Cardiac septum (tissue), 1 donor: ENCODE results near the gene MOCOS. TPM values are rescaled to one million over a fixed set of nuclear protein-coding genes. Genes with fewer than 3 reads are reported as not detected.

Experiments used
- DNase-seq: peaks from one replicate; pipeline ENCODE4 v3.0.0-alpha.2; 2020; ENCODE audit warnings: low spot score
- intact Hi-C: fragments of 100-400 bp; cut with DNase I; formaldehyde crosslinking; loops from one replicate; pipeline ENCODE4 v1.14.0; 2022
- total RNA-seq: library from RNA; stranded (reverse); fragmentation: NEBNext Ultra II Directional; extraction: Animal tissue kit (Norgen Biotek cat#: 25700); gene quantifications from one replicate; pipeline ENCODE4 v1.2.1, GENCODE V29; 2021
- donor health status: DM: no; HTN: no; CAD: no.

Gene MOCOS
- total RNA-seq, 1 donor from 2014 or later: 0.38 TPM

DNA sequence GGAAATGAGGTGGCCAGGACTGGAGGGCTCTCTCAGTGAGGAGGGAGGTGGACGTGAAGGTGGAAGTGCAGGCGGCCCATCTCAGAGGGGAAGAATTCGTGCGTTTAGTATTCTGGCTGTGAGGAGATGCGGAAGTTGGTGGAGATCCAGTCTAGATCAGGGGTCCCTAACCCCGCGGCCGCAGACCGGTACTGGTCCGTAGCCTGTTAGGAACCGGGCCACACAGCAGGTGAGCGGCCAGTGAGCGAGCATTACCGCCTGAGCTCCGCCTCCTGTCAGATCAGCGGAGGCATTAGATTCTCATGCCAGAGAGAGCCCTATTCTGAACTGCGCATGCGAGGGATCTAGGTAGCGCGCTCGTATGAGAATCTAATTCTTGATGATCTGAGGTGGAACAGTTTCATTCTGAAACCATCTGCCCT is 108.6 kb downstream of the MOCOS start:
- DNase-seq: no peak
- intact Hi-C loops: loop anchor here (2.0 to 10.0 kb wide), 5 partner anchors 71 to 369 kb away; no protein-coding TSS in a partner anchor

DNA sequence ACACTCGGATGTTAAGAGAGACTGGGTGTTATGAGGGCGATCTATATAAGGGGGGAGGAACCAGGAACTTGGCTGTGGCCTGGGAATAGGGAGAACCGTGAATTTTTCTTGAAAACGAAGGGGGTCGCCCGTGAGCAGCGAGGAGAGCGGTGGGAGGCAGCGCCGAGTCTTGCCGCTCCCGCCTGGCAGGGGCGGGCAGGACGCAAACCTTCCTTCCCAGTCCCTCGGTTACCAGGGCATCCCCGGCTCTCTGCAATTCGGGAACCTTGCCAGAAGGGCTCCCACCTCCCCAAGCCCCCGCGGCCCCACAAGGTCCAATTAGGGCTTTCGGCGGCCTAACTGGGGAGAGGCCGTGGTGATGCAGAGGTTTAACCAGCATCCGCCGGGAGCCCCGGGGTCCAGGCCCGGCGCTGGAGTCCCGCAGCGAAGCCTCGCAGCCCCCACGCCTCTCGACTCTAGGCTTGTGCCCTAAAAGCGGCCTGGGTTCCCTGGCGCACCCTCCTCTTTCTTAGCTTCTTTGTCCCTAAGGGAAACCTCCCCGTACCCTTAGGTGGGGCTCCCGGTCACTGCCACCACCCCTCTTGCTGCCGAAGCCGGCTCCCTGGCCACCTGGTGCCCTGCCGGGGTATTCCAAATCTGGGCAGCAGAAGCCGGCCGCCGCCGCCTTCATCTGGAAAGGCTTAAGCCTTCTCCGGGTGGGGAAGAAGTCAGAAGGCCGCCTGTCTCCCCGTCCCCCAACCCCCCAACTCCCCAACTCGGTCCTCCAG is 109.5 kb downstream of the MOCOS start:
- intact Hi-C loops: loop anchor here (2.0 to 10.0 kb wide), 5 partner anchors 70 to 368 kb away; no protein-coding TSS in a partner anchor
- DNase-seq: peak; percentile 86

DNA sequence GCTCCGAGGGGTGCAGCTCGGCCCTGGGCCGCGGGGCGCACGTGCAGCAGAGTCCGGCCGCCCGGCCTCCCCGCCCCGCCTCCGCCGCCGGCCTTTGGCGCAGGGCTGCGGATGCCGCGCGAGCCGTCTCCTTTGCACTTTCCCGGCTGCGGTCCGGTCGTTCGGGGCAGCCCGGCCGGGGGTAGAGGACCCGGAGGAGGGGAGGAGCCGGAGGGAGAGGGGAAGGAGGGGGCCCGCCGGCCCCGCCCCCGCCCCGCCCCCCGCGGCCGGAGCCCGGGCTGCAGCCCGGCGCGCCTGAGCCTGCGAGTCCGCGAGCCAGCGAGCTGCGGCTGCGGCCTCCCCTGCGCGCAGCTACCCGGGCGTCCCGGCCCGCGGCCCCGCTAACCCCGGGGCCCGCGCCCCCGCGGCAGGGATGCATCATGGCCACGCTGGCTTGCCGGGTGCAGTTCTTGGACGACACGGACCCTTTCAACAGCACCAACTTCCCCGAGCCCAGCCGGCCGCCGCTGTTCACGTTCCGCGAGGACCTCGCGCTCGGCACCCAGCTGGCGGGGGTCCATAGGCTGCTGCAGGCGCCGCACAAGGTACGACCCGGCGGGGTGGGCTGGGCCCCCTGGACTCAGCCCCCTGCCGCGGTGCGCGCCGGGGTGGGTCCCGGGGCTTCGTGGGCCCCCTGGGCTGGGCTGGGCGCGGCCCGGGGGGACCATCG is 110.3 kb downstream of the MOCOS start, which contains the start of gene FHOD3:
FHOD3 (plus strand) TSS at position 297 of the 709 bp plus-strand sequence; CDS start at position 420, 123 bp downstream.
- intact Hi-C loops: loop anchor here (2.0 to 10.0 kb wide), 5 partner anchors 70 to 367 kb away; no protein-coding TSS in a partner anchor
- DNase-seq: peak; percentile 83

DNA sequence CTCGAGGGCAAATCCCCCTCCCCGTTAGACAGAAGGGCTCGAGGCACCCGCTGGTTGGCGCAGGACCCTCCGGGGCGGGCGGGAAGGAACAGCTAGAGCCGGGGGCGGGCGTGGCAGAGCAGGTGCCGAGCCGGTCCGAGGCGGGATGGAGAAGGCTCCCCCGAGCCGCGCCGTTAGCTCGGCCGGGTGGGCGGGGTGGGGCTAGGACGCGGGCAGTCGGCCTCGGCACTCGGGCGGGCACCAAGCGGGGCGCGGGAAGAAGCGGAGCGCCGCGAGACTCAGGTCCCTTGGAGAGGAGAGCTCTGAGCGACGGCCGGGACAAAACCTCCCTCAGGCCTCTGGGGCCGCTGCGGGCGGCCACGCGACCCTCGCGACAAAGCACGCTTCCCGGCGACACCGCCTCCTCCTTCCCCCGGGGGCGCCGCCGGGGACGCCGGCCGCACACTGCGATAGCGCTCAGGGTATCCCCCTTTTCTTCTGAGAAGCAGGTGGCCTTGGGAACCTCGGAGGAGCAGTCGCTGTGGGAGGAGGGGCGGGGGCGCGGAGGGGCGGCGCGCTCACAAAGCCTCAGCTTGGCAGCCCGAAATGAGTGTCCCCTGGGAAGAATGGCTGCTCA is 110.9 kb downstream of the MOCOS start:
- intact Hi-C loops: loop anchor here (5.0 to 10.0 kb wide), 4 partner anchors 69 to 367 kb away; no protein-coding TSS in a partner anchor
- DNase-seq: no peak

GRCh38 chr18:36299015-36299414 is 111.7 kb downstream of the MOCOS start:
- intact Hi-C loops: loop anchor here (5.0 to 10.0 kb wide), 4 partner anchors 68 to 366 kb away; no protein-coding TSS in a partner anchor
- no peak for DNase-seq

- no peak for DNase-seq
- intact Hi-C loops: no loop called here
Observed at GRCh38 chr18:36300211-36300610, 112.9 kb downstream of the MOCOS start.

- DNase-seq: no peak
- intact Hi-C loops: no loop called here
Observed at GRCh38 chr18:36301884-36302283, 114.6 kb downstream of the MOCOS start.

DNA sequence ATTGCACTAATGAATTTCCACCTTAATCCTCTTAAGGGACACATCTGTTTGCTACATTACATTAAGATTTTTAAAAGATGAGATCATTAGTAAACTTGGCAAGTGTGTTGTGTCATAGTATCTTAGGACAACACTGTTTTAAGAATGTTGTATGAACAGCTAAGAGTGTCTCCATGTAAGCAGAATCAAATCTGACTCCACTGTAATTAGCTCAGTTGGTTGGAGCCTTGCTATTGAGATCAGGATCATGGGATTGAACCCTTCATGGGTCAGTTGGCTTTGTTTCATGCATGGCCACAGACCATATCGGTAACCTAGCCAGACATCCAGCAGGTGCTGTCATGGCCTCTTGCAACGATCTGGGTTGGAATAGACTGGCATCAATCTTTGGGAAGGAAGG is 115.4 kb downstream of the MOCOS start:
- no peak for DNase-seq
- intact Hi-C loops: no loop called here

DNA sequence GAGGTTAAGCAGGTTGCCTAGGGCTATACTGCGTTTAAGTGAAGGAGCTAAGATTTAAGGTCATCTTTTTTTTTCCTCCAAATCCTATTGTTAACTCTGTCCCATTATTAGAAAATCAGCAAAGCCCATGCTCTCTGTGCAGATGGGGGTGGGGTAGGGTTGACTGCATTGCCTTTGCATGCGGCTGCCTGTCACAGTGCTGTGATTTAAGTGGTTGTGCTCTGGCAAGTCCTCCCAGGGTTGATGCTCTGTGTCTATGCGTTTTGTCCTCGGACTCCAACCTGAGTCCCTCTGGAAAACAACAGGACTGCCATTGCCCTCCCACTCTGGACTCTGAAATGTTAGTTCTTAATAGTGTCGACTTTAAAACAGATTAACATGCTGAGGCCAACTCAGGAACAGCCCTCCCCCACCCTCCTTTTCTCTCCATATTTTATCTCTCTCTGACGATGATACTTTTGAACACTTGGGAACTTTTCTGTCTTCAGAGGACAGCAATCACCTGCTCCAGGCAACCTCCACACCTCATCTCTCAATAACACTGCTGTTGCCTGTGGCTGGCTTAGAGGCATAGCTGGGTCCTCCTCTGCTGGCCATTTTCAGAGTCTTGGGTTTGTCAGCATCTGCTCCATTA is 116.0 kb downstream of the MOCOS start:
- intact Hi-C loops: no loop called here
- DNase-seq: no peak

DNA sequence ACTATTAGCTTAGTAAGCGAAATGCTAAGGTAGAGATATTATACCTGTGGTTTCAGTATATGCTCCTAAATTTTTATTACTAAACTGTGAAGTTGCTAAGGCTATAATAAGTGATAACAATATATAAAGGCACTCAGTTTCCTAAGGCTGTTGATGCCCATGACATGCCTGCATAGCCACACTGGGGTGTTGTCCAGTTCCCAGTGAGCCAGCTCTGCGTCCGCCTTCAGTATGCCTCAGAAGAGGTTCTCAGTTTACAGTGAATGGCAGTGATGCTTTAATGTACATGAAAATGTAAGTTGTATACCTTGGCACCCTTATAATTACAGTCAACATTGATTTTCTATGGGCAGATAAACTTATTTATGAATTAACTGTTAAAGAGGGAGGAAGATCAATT is 117.4 kb downstream of the MOCOS start:
- no peak for DNase-seq
- intact Hi-C loops: loop anchor here (5.0 kb wide), 1 partner anchor 53 kb away; no protein-coding TSS in a partner anchor

DNA sequence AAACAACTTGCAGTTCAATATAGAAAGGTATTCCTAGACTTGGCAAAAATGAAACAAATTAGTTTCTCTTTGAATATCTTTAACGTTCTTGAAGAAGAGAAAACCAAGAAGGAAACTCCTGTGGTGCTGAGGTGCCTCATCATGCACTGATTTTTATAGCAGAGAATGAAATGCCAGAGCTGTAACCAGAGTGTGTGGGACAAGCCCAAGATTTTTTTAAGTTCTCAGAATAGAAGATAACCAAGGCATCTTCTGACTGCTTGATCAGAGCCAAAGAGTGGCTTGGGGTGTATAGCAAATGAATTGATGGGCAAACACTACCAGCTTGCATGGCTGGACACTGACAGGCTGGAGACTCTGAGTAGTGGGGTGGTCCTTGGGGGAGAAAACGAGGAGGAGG is 118.1 kb downstream of the MOCOS start:
- no peak for DNase-seq
- intact Hi-C loops: loop anchor here (5.0 kb wide), 1 partner anchor 52 kb away; no protein-coding TSS in a partner anchor

- DNase-seq: no peak
- intact Hi-C loops: loop anchor here (5.0 kb wide), 1 partner anchor 50 kb away; no protein-coding TSS in a partner anchor
Observed at GRCh38 chr18:36307513-36307912, 120.2 kb downstream of the MOCOS start.

- DNase-seq: no peak
- intact Hi-C loops: loop anchor here (5.0 kb wide), 1 partner anchor 48 kb away; no protein-coding TSS in a partner anchor
Observed at GRCh38 chr18:36308711-36309435, 121.6 kb downstream of the MOCOS start.

GRCh38 chr18:36309436-36310391 is 122.4 kb downstream of the MOCOS start:
- intact Hi-C loops: loop anchor here (5.0 kb wide), 1 partner anchor 48 kb away; no protein-coding TSS in a partner anchor
- DNase-seq: no peak

GRCh38 chr18:36311026-36311570 is 123.8 kb downstream of the MOCOS start:
- DNase-seq: no peak

DNA sequence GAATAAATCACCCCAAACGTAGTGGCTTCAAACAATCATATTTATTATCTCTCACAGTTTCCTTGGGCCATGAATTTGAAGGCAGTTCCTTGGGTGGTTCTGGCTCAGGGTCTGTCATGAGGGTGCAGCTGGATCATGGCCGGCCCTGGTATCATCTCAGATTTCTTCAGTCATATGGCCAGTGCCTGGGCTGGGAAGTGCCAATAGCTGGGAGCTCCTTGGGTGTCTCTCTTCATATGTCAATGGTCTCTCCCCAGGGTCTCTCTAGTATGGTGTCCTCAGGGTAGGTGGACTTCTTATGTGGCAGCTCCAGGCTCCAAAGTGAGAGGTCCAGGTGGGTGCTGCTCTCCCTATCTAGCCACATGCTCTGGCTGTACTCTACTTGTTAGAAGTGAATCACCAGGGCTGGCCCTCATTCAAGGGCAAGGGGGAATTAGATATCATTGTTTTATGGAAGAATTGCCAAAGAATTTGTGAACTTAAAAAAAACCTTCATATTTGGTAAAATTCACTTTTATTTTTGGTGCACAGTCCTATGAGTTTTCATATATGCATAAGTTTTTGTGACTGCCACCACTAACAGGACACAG is 125.6 kb downstream of the MOCOS start:
- DNase-seq: no peak
- intact Hi-C loops: no loop called here

More at GRCh38 chr18:36311026-36311570, 123.8 kb downstream of the MOCOS start:
- intact Hi-C loops: no loop called here

DNA sequence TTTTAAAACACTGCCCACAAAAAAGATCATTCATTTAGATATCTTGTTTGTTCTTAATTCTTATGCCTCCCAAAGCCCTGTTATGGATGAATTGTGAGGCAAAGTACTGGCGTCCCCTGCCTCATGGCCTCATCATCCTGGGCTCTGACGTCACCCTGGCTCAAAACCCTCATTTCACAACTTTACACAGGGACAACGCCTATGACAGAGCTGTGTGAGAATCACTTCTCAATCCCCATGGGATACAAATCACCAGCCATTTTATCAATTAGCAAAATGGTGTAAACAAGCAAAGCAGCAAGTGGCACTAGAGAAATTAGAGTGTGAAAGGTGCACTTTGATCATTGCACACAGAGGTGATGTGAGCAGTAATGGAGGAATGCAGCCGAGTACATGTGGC is 126.8 kb downstream of the MOCOS start:
- no peak for DNase-seq
- intact Hi-C loops: no loop called here
